ENCODE data around the gene MYO3B. TPM values are rescaled to one million over a fixed set of nuclear protein-coding genes. Genes with fewer than 3 reads are reported as not detected.

The MYO3B gene
- total RNA-seq, 2 donors from 2014 or later, result 2.0 to 4.7 TPM

GRCh38 chr2:170567429-170567828, 389.5 kb downstream of the MYO3B start:
- ATAC-seq, result no peak
- 90 to 93% methylated on average over 2 of the region's 2 CpGs for WGBS, 2 donors
- intact Hi-C loops (cut with DNase I), result no loop called here
- Histone ChIP-seq H3K36me3 (replicated peaks in 1 of 2; ENCODE audit: insufficient read depth in 1 of 2, low read depth in 2 of 2) (no peaks in the 10 kb centered on the region), H3K9me3 (no peaks in the 10 kb centered on the region), H3K27ac (no peak overlapping the region), H3K27me3 (no peaks in the 10 kb centered on the region), H3K4me3 (no peak overlapping the region), H3K4me1 (no peaks in the 10 kb centered on the region)
- no peak for DNase-seq
- TF ChIP-seq POLR2A (IDR thresholded peaks at IDR 0.05) (no peak), CTCF (IDR thresholded peaks at IDR 0.05) (no peak)

GRCh38 chr2:170568511-170568910, 390.6 kb downstream of the MYO3B start:
- no peak for DNase-seq
- TF ChIP-seq POLR2A (IDR thresholded peaks at IDR 0.05) (no peak), CTCF (IDR thresholded peaks at IDR 0.05) (no peak)
- Histone ChIP-seq H3K27ac (no peak overlapping the region), H3K4me1 (peaks cover under 1% of the 10 kb centered on the region), H3K27me3 (no peaks in the 10 kb centered on the region), H3K36me3 (replicated peaks in 1 of 2; ENCODE audit: insufficient read depth in 1 of 2, low read depth in 2 of 2) (no peaks in the 10 kb centered on the region), H3K9me3 (no peaks in the 10 kb centered on the region), H3K4me3 (no peak overlapping the region)
- intact Hi-C loops (cut with DNase I), result no loop called here
- ATAC-seq, result no peak
- 82 to 84% methylated on average over 2 of the region's 2 CpGs for WGBS, 2 donors

- DNase-seq (no peak), ATAC-seq (no peak)
- intact Hi-C loops (cut with DNase I), result no loop called here
- H3K36me3 ChIP-seq (replicated peaks in 1 of 2; ENCODE audit: insufficient read depth in 1 of 2, low read depth in 2 of 2), result no peaks in the 10 kb centered on the region
- no peaks in the 10 kb centered on the region for H3K27me3 ChIP-seq
- peaks cover 6% of the 10 kb centered on the region for H3K4me1 ChIP-seq
- TF ChIP-seq POLR2A (IDR thresholded peaks at IDR 0.05) (no peak), CTCF (IDR thresholded peaks at IDR 0.05) (no peak)
- H3K27ac ChIP-seq, result no peak overlapping the region
- H3K4me3 ChIP-seq, result no peak overlapping the region
- H3K9me3 ChIP-seq, result no peaks in the 10 kb centered on the region
- WGBS, 2 donors, result 86 to 93% methylated on average over 1 of the region's 1 CpG
Measured at GRCh38 chr2:170571612-170572011, 393.7 kb downstream of the MYO3B start.

GRCh38 chr2:170573671-170574070, 395.7 kb downstream of the MYO3B start:
- ATAC-seq (no peak), DNase-seq (no peak)
- Histone ChIP-seq H3K4me1 (peaks cover 6% of the 10 kb centered on the region), H3K9me3 (no peaks in the 10 kb centered on the region), H3K27me3 (no peaks in the 10 kb centered on the region), H3K27ac (no peak overlapping the region), H3K4me3 (no peak overlapping the region), H3K36me3 (replicated peaks in 1 of 2; ENCODE audit: insufficient read depth in 1 of 2, low read depth in 2 of 2) (no peaks in the 10 kb centered on the region)
- intact Hi-C loops (cut with DNase I), result no loop called here
- 6 to 18% methylated on average over 1 of the region's 1 CpG for WGBS, 2 donors
- TF ChIP-seq POLR2A (IDR thresholded peaks at IDR 0.05) (no peak), CTCF (IDR thresholded peaks at IDR 0.05) (no peak)

GRCh38 chr2:170576296-170576695, 398.3 kb downstream of the MYO3B start:
- peaks cover 6% of the 10 kb centered on the region for H3K4me1 ChIP-seq
- no peaks in the 10 kb centered on the region for H3K9me3 ChIP-seq
- H3K27me3 ChIP-seq, result no peaks in the 10 kb centered on the region
- DNase-seq (no peak), ATAC-seq (no peak)
- no peak overlapping the region for H3K27ac ChIP-seq
- TF ChIP-seq POLR2A (IDR thresholded peaks at IDR 0.05) (no peak), CTCF (IDR thresholded peaks at IDR 0.05) (no peak)
- H3K36me3 ChIP-seq (replicated peaks in 1 of 2; ENCODE audit: insufficient read depth in 1 of 2, low read depth in 2 of 2), result no peaks in the 10 kb centered on the region
- H3K4me3 ChIP-seq, result no peak overlapping the region
- intact Hi-C loops (cut with DNase I), result no loop called here
- WGBS, 2 donors, result 84 to 87% methylated on average over 7 of the region's 7 CpGs

Measured in body of pancreas (tissue), 4 donors.